Liver (tissue), 3 donors: ENCODE results near the gene CLPX.

Experiments
- ATF3 ChIP-seq: IDR thresholded peaks from 2 replicates; pipeline ENCODE4 v1.6.1; 2016; ENCODE audit warnings: antibody characterized with exemption
- CTCF ChIP-seq: fragments of 150-350 bp; IDR thresholded peaks from 2 replicates; pipeline ENCODE4 v1.5.1; 2017; ENCODE audit warnings: improper control_type of control experiment, low read depth, low read length; ENCODE audit not compliant: missing input control
- GABPA ChIP-seq, 2 donors: IDR thresholded peaks in 1 of 2; conservative IDR thresholded peaks in 1 of 2; 2 replicates each; pipeline ENCODE4 v1.6.1; 2016; ENCODE audit warnings: antibody characterized with exemption in 2 of 2, mild to moderate bottlenecking in 1 of 2, moderate library complexity in 1 of 2
- REST ChIP-seq: IDR thresholded peaks from 2 replicates; pipeline ENCODE4 v1.6.1; 2016; ENCODE audit warnings: antibody characterized with exemption, mild to moderate bottlenecking
- SP1 ChIP-seq: IDR thresholded peaks from 2 replicates; pipeline ENCODE4 v1.6.1; 2018; ENCODE audit warnings: antibody characterized with exemption, mild to moderate bottlenecking
- TAF1 ChIP-seq: conservative IDR thresholded peaks from 2 replicates; pipeline ENCODE4 v1.6.1; 2016; ENCODE audit warnings: antibody characterized with exemption, mild to moderate bottlenecking
- YY1 ChIP-seq: IDR thresholded peaks from 2 replicates; pipeline ENCODE4 v1.6.1; 2016; ENCODE audit warnings: antibody characterized with exemption, mild to moderate bottlenecking
- ZBTB33 ChIP-seq: IDR thresholded peaks from 2 replicates; pipeline ENCODE4 v1.6.1; 2016; ENCODE audit warnings: antibody characterized with exemption
- donor health status: healthy.
- donor health status: healthy.

GRCh38 chr15:65101891-65102708, 83.0 kb downstream of the CLPX start:
- TF ChIP-seq CTCF (no peak), YY1 (no peak), SP1 (no peak), ATF3 (no peak), ZBTB33 (no peak), REST (no peak), TAF1 (no peak), GABPA (IDR thresholded peaks at IDR 0.05 in 1 of 2, conservative IDR thresholded peaks at IDR 0.05 in 1 of 2) (no peak)
